NCI-H187 treated with DMSO at 0.1 percent for 48 hours (cell line): ENCODE measurements around the gene FAM186B.
"Not testable (repeated sequence)": the region's sequence is repeated elsewhere in the genome, so short reads cannot be mapped to it uniquely, and the experiment has no call there.

Experiments used
- DNase-seq: peaks from one replicate; lab custom pipeline; 2025; lab: John Stamatoyannopoulos, UW

FAM186B gene

DNA sequence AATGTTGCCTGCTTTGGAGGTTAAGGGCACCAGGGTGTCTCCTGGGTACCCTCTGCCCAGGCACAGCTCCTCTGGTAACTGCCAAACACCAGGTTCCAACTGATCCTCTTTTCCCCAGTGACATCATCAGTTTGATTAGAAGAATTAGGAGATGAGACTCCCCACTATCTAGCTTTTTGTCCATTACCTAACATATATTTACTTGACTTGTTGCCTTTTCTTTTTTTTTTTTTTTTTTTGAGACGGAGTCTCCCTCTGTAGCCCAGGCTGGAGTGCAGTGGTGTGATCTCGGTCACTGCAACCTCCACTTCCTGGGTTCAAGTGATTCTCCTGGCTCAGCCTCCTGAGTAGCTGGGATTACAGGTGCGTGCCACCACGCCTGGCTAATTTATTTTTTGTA lies at the start of gene FAM186B:
Gene FAM186B (minus strand): TSS at position 101 of the 400 bp plus-strand sequence. CDS start 162 bp downstream, outside the sequence.
- DNase-seq, result not testable (repeated sequence)

GRCh38 chr12:49654715-49655114 lies 49.3 kb upstream of the FAM186B start:
- DNase-seq, result no peak

DNA sequence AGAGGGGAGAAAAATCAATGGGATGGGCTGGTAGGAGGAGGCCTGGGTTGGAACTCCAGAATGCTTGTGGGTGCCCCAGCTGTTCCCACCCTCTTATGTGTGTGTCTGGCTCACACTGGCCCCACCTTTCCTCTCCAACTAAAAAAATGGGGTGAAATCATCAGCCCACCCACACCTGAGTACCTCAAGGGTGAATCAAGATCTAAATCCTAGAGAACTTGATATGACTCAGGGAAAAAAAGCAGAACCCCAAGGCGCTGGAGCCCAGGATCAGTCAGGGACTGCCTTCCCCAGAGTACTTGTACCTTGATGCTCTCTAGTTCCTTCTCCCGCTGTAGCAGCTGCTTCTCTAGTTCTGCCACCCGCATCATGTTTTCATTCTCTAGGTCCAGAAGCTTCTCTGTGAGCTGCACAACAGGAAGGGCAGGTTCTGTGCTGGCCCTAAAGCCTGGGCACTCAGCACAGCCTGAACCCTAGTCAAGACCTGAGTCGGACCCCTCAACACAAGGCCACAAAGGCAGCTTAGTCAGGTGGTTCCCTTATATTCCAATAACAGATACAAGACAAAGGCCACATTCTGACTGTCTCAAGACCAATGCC lies 47.6 kb upstream of the FAM186B start:
- DNase-seq, result no peak

DNA sequence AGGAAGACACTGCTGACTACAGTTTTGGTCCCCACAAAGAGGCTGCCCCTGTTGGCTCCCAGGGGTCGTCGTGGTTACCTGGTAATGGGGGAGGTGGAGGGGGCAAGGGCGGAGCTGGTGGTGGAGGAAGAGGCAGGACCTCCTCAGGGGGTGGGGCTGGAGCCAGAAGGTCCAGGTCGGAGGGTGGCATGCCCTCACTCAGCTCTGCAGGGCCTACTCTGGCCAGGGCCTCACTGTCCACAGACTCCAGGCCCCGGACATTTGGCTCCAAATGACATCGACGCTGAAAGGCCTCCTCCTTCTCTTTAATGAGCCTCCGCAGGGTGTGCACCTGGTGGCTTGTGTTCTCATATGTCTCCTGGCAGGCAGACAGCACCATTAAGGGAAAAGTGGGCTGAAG lies 46.4 kb upstream of the FAM186B start:
- no peak for DNase-seq

DNA sequence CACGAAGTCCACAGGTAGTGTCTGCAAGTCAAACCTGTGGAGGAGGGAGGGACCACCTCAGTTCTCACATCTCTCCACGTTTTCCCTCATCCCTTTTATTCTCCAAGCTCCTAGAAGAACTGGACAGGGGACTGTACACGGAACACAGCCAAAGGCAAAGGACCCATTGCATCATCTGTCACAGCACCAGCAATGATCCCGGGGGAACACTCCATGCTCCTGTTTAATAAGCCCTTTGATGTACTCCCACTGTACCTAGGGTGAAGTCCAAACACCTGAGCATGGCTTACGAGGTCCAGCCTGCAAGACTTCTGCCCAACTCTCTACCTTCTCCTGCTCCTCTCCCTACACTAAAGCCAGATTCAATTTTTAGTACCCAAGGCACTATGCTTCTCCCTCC lies 44.5 kb upstream of the FAM186B start:
- no peak for DNase-seq

DNA sequence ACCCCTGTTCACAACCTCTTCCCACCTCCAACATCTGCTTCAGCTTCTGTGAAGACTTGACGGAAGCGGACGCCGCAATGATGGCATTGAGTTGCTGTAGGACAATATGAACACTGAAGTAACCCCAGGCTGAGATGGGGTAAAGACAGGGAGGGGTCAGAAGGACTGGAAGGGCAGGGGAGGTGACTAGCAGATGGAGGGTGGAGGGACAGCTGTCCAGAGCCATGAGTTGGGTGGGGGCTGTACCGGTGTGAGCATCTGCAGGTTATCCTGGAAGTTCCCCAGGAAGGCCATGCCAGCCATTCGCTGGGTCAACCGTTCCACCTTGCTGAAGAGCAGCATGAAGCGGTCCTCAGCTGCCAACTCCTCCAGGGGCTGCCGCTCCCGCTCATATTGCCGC lies 44.0 kb upstream of the FAM186B start:
- no peak for DNase-seq

GRCh38 chr12:49648712-49649003 lies 43.2 kb upstream of the FAM186B start:
- DNase-seq, result no peak

DNA sequence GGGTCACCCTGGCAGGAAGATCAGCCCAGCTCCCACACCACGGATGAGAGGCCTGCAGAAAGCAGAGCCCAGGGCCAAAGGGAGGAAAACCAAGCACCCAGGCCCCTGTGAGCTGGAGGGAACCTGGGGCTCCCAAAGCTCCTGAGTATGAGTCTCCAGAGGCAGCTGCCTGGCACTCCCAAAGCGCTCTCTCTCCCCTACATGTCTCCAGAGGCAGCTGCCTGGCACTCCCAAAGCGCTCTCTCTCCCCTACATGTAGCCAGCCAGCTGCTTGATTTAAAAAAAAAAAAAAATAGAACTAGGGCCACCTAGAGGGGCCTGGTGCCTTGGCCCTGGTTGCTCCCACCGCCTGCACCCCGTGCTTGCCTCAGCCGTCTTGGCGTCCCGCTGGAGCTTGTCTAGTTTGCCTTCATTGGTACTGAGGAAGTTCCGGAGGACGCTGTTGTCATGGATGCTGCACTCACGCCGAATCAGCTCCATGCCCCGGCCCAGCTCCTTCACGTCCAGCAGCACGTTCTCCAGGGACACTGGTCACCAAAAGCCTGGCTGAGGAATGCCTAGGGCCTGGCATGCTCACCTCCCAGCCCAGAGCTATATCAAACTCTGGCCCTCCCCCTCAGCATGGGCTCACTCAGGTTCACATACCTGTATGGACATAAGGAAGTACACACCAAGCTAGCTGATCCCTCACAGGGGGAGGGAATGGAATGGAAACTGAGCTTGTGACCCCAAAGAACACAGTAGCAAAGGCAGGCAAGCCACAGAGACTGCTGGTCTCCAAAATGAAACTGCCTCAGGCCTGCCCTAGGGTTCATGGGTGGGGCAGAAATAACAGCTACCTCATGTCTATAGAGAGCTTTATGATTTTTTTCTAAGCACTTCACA lies 42.6 kb upstream of the FAM186B start:
- no peak for DNase-seq

- no peak for DNase-seq
Measured at GRCh38 chr12:49646871-49647654, 41.6 kb upstream of the FAM186B start.

DNA sequence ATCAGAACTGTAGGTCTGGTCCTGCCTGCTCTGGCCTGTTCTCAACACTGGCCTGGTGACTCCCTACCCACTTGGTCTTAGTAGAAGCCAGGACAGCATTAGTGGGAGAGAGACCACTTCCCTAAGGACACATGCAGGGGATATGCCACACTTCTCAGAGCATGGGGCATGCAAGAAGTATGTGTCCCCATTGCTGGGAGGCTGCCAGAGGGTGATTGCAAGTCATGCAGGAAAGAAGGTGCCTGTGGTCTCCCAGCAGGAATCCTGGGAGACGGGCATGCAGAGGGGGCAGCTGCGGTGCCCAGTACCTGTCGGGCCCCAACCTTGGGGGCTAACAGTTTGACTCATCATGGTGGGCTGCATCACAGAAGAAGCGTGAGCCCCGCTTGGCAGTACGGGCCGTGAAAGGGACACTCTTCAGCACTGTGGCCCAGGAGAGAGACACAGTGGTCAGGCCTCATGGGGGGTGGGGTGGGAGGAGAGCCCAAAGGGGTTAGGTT lies 40.9 kb upstream of the FAM186B start:
- DNase-seq, result no peak

GRCh38 chr12:49645146-49646039 lies 40.0 kb upstream of the FAM186B start:
- no peak for DNase-seq

DNA sequence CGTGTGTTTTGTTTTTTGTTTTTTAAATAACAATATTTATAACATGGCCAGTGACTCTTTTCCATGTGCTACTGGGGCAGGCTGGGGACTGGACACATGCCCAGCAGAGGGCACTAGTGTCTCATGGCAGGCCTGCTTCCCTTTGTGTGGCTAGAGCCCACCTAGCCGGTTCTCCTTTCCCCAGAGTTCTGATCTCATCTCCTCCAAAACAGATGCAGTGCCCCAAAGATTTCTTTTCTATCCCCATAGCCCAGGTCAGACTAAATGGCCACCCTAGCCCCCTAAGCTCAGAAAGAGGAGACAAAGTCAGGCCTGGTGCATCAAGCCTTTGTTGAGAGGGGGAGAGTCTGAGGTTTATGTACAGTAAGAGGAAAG lies 39.2 kb upstream of the FAM186B start:
- DNase-seq, result peak; percentile 21

- DNase-seq, result no peak
Measured at GRCh38 chr12:49643961-49644619, 38.7 kb upstream of the FAM186B start.

GRCh38 chr12:49643135-49643534 lies 37.7 kb upstream of the FAM186B start:
- DNase-seq, result no peak

GRCh38 chr12:49642370-49642802 lies 36.9 kb upstream of the FAM186B start:
- no peak for DNase-seq

DNA sequence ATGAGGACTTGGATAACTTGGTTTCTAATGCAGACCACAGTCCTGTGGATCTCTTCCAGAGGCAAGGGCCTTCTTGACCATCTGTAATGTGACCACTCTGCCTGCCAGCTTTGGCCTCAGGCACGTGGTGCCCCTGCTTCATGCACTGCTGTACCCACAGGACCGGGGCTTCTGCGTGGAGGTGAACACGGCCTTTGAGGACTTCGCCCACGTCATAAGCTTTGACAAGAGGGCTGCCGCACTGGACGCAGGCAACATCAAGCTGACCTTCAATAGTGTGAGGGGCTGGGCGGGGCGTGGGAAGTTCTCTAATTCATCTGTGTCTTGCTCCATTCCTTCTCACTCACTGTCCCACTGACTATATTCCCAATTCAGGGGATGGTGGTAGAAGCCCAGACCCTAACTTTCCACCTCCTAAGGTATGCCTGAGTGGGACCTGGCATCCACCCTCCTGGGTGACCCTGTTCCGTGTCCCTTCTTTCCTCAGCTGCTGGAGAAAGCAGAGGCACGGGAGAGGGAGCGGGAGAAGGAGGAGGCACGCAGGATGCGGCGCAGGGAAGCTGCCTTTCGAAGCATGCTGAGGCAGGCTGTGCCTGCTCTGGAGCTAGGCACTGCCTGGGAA lies 36.4 kb upstream of the FAM186B start:
- DNase-seq, result no peak

DNA sequence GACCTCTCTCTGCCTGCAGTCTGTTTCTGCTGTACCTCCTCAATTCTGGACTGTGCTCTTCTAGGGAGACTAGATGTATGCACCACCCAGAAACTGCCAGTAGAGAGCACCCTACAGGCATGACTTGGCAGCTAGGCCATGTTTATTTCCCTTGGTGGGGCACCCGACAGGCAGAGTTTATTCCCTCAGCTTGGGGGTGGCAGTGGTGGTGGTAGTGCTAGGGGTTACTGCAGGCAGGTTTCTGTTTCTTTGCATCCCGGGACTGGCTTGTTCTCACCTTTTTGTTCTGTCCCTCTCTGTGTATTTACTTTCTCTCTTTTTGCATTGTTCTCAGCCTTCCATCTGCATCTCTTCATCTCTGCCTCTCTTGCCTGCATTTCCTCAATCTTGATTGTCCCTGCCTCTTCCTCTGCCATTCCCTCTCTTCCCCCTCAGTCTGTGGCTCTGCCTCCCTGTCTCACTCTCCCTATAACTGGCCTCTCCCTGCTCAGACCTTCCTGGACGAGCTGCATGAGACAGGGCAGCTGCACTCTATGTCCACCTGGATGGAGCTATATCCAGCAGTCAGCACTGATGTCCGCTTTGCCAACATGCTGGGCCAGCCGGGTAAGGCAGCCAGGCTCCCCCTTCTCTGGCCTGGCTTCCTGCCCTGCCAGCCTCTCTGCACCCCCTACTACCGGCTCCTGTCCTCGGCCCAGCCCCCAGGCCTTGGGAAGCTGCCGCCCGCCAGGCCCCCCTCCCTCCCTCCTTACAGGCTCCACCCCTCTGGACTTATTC lies 31.7 kb upstream of the FAM186B start:
- DNase-seq, result no peak

GRCh38 chr12:49636574-49636973 lies 31.1 kb upstream of the FAM186B start:
- DNase-seq, result no peak

DNA sequence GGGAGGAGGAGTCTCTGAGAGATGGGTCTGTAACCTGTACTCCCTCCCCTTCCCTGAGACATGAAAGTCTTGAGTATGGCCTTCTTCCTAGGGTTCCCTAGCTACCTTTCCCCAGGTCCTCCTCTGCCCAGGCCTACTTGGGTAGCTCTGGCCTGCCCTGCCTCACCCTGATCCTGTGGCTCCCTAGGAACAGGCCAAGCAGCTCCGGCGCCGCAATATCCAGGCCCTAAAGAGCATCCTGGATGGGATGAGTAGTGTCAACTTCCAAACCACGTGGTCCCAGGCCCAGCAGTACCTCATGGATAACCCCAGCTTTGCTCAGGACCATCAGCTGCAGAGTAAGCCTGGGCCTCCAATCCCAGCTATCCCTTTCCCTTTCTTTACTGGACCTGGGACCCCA lies 30.2 kb upstream of the FAM186B start:
- no peak for DNase-seq

GRCh38 chr12:49635036-49635435 lies 29.6 kb upstream of the FAM186B start:
- DNase-seq, result no peak
